Gastrocnemius medialis (tissue), 4 donors: ENCODE results near the gene AGAP5. TPM values are rescaled to one million over a fixed set of nuclear protein-coding genes. Genes with fewer than 3 reads are reported as not detected.
A peak's percentile ranks its signal among the peaks of the same experiment; 100 is the strongest.
"Not testable (repeated sequence)": the region's sequence is repeated elsewhere in the genome, so short reads cannot be mapped to it uniquely, and the experiment has no call there.

ENCODE experiments used
- ATAC-seq, 2 donors: fragments of 150-250 bp; one replicate each; pipeline ENCODE4 v1.9.1; 2016
- DNase-seq, 2 donors: peaks; one replicate each; pipeline ENCODE4 v3.0.0-alpha.2; 2019
- H3K27ac ChIP-seq, 4 donors: fragments of 200-600 bp; sonication (generic); 1 replicate in 1 of 4; 2 replicates in 3 of 4; pipeline ENCODE4 v1.5.1; 2016 to 2018; ENCODE audit warnings: mild to moderate bottlenecking in 2 of 4, moderate library complexity in 1 of 4
- H3K27me3 ChIP-seq, 3 donors: fragments of 200-600 bp; sonication (generic) in 2 of 3; 1 replicate in 1 of 3; 2 replicates in 2 of 3; pipeline versions ENCODE4 v1.5.1 to v1.6.0; 2016 to 2019; ENCODE audit warnings: mild to moderate bottlenecking in 1 of 3, moderate library complexity in 1 of 3
- H3K36me3 ChIP-seq, 2 donors: fragments of 200-600 bp; sonication (generic) in 1 of 2; one replicate each; pipeline ENCODE4 v1.5.1; 2017 to 2018
- H3K4me1 ChIP-seq, 2 donors: fragments of 200-600 bp; sonication (generic) in 1 of 2; one replicate each; pipeline ENCODE4 v1.5.1; 2016 to 2017; ENCODE audit warnings: mild to moderate bottlenecking in 2 of 2
- H3K4me3 ChIP-seq, 4 donors: fragments of 200-600 bp; sonication (generic) in 3 of 4; 1 replicate in 1 of 4; 2 replicates in 3 of 4; pipeline ENCODE4 v1.5.1; 2016 to 2019; ENCODE audit warnings: mild to moderate bottlenecking in 2 of 4
- H3K9me3 ChIP-seq, 3 donors: fragments of 200-600 bp; sonication (generic) in 2 of 3; 1 replicate in 1 of 3; 2 replicates in 2 of 3; pipeline ENCODE4 v1.5.1; 2016 to 2019
- in situ Hi-C, 4 donors: fragments of 200-750 bp; cut with MboI; loops; one replicate each; pipeline versions ENCODE4 v1.15.0 to v1.8.0; 2017; ENCODE audit warnings: low sequenced_read_pairs in 4 of 4
- intact Hi-C: fragments of 100-400 bp; cut with DNase I; formaldehyde crosslinking; loops from one replicate; pipeline ENCODE4 v1.15.1; 2023; ENCODE audit warnings: low total_unique reads
- total RNA-seq, 4 donors: library from RNA; depleted of rRNA; stranded (reverse); fragments of >200 nt; gene quantifications; one replicate each; pipeline versions ENCODE4 v1.1.0 to v1.2.3, GENCODE V29; 2016

AGAP5 gene
- total RNA-seq, 4 donors from 2014 or later = 1.6 to 4.1 (median 3.1) TPM

- H3K4me3 ChIP-seq, H3K27me3 ChIP-seq, in situ Hi-C loops, ATAC-seq, H3K27ac ChIP-seq, H3K9me3 ChIP-seq, DNase-seq, intact Hi-C loops, H3K36me3 ChIP-seq, H3K4me1 ChIP-seq: not testable (repeated sequence)
Measured at GRCh38 chr10:73705506-73706072, 7.7 kb upstream of the AGAP5 start.

GRCh38 chr10:73703924-73704323, 6.0 kb upstream of the AGAP5 start:
- H3K36me3 ChIP-seq, ATAC-seq, intact Hi-C loops, in situ Hi-C loops, H3K4me3 ChIP-seq, H3K27me3 ChIP-seq, DNase-seq, H3K9me3 ChIP-seq, H3K4me1 ChIP-seq, H3K27ac ChIP-seq: not testable (repeated sequence)

GRCh38 chr10:73698819-73699218, 910 bp upstream of the AGAP5 start:
- H3K27me3 ChIP-seq, H3K36me3 ChIP-seq, intact Hi-C loops, H3K9me3 ChIP-seq, DNase-seq, ATAC-seq, in situ Hi-C loops, H3K4me1 ChIP-seq, H3K4me3 ChIP-seq, H3K27ac ChIP-seq: not testable (repeated sequence)

GRCh38 chr10:73695302-73695701, 2.6 kb downstream of the AGAP5 start:
- DNase-seq, H3K27ac ChIP-seq, H3K4me1 ChIP-seq, H3K36me3 ChIP-seq, H3K9me3 ChIP-seq, H3K4me3 ChIP-seq, intact Hi-C loops, H3K27me3 ChIP-seq, ATAC-seq, in situ Hi-C loops: not testable (repeated sequence)

GRCh38 chr10:73690755-73691154, 7.2 kb downstream of the AGAP5 start:
- H3K9me3 ChIP-seq, H3K4me1 ChIP-seq, in situ Hi-C loops, intact Hi-C loops, H3K36me3 ChIP-seq, H3K27me3 ChIP-seq, H3K27ac ChIP-seq, DNase-seq, H3K4me3 ChIP-seq, ATAC-seq: not testable (repeated sequence)

- H3K27me3 ChIP-seq, H3K4me1 ChIP-seq, DNase-seq, ATAC-seq, H3K9me3 ChIP-seq, in situ Hi-C loops, intact Hi-C loops, H3K4me3 ChIP-seq, H3K36me3 ChIP-seq, H3K27ac ChIP-seq: not testable (repeated sequence)
Measured at GRCh38 chr10:73689596-73689995, 8.3 kb downstream of the AGAP5 start.

GRCh38 chr10:73687641-73688040, 10.3 kb downstream of the AGAP5 start:
- H3K9me3 ChIP-seq, H3K27me3 ChIP-seq, H3K4me3 ChIP-seq, ATAC-seq, H3K36me3 ChIP-seq, H3K27ac ChIP-seq, DNase-seq, in situ Hi-C loops, intact Hi-C loops, H3K4me1 ChIP-seq: not testable (repeated sequence)

- peak overlapping the region in 2 of 4 donors; percentile 41 for H3K27ac ChIP-seq
- peak in 1 of 2 donors; percentile 59 for DNase-seq
- H3K27me3 ChIP-seq, intact Hi-C loops, in situ Hi-C loops, H3K9me3 ChIP-seq, H3K36me3 ChIP-seq, H3K4me1 ChIP-seq, H3K4me3 ChIP-seq, ATAC-seq: not testable (repeated sequence)
Measured at GRCh38 chr10:73674546-73674945, 23.4 kb downstream of the AGAP5 start.

- H3K9me3 ChIP-seq, ATAC-seq, H3K27ac ChIP-seq, intact Hi-C loops, H3K4me1 ChIP-seq, DNase-seq, H3K4me3 ChIP-seq, H3K27me3 ChIP-seq, H3K36me3 ChIP-seq, in situ Hi-C loops: not testable (repeated sequence)
Measured at GRCh38 chr10:73668378-73668777, 29.5 kb downstream of the AGAP5 start.

GRCh38 chr10:73666153-73666809, 31.6 kb downstream of the AGAP5 start:
- H3K9me3 ChIP-seq, ATAC-seq, H3K4me1 ChIP-seq, H3K4me3 ChIP-seq, H3K36me3 ChIP-seq, in situ Hi-C loops, DNase-seq, H3K27ac ChIP-seq, H3K27me3 ChIP-seq, intact Hi-C loops: not testable (repeated sequence)

- Histone ChIP-seq H3K4me1 (peaks cover 4 to 12% of the 10 kb centered on the region in 2 donors), H3K27ac (peak overlapping the region in 2 of 4 donors; percentile 10 to 48)
- in situ Hi-C loops, H3K9me3 ChIP-seq, DNase-seq, H3K27me3 ChIP-seq, ATAC-seq, intact Hi-C loops, H3K4me3 ChIP-seq, H3K36me3 ChIP-seq: not testable (repeated sequence)
Measured at GRCh38 chr10:73665581-73665980, 32.3 kb downstream of the AGAP5 start.
